ENCODE data around the gene MEIS1.
"Not testable (repeated sequence)": the region's sequence is repeated elsewhere in the genome, so short reads cannot be mapped to it uniquely, and the experiment has no call there.

Gene MEIS1

DNA sequence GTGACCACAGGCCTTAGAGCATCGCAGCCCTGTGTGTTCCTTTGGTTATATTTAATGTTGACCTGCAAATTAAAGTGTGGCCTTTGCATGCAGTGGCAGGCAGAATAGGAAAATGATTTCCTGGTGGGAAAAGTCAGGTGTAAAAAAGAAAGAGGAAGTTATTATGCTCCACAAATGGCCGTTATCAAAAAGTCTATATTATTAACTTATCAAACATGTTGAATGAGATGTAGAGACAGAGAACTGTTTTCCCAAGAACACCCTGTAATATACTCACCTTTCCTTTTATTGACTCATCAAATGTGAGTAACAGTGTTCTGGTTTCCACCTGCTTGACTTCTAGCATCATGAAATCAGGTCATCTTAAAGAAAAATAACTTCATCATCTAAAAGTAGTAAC is 35.3 kb downstream of the MEIS1 start:
- no peak for DNase-seq

- DNase-seq, result no peak
These were observed 37.4 kb downstream of the MEIS1 start for GRCh38 chr2:66472225-66472843.

- DNase-seq, result no peak
These were observed 42.4 kb downstream of the MEIS1 start for GRCh38 chr2:66477135-66477842.

DNA sequence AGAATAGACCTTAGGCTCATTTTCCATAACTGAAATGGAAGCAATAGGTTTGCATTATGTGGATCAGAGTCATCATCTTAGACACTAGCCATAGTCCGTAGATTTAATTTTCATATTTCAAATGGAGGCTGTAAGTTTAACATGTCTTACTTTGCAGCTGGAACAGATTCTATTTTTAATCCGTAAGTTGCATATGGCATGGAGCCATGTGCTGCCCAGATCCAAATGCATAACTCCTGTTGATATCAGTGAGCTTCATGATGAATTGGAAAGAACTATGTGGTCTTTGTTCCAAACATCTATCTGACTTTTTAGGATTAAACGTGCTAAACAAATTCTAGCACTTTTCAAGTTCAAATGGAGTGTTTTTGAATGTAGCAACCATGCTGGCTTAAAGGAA is 43.4 kb downstream of the MEIS1 start:
- no peak for DNase-seq

GRCh38 chr2:66478731-66479316 is 43.9 kb downstream of the MEIS1 start:
- peak; percentile 68 for DNase-seq

GRCh38 chr2:66481100-66481549 is 46.2 kb downstream of the MEIS1 start:
- no peak for DNase-seq

- not testable (repeated sequence) for DNase-seq
These were observed 50.3 kb downstream of the MEIS1 start for GRCh38 chr2:66485252-66485651.

GRCh38 chr2:66488946-66489345 is 54.0 kb downstream of the MEIS1 start:
- no peak for DNase-seq

GRCh38 chr2:66489436-66489835 is 54.5 kb downstream of the MEIS1 start:
- DNase-seq, result peak; percentile 27

GRCh38 chr2:66490588-66491001 is 55.7 kb downstream of the MEIS1 start:
- no peak for DNase-seq

DNA sequence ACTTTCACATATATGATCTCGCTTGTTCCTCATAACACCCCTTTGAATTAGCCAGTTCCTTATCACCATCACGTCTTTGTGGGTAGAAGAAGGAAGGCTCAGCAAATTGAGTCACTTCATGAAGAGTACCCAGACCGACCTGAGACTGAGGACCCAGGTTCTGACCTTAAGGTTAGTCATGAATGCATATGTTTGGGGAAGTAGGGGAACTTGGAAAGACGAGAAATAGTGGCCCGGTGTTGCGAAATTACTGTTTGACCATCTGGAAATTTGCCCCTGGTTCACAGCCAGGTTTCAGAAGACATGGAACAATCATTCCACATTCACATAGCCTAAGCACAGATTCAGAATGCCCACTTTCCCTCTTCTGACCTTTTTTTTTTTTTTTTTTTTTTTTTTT is 59.8 kb downstream of the MEIS1 start:
- DNase-seq, result no peak

- DNase-seq, result no peak
These were observed 61.1 kb downstream of the MEIS1 start for GRCh38 chr2:66495788-66496640.

- no peak for DNase-seq
These were observed 61.9 kb downstream of the MEIS1 start for GRCh38 chr2:66496670-66497420.

DNA sequence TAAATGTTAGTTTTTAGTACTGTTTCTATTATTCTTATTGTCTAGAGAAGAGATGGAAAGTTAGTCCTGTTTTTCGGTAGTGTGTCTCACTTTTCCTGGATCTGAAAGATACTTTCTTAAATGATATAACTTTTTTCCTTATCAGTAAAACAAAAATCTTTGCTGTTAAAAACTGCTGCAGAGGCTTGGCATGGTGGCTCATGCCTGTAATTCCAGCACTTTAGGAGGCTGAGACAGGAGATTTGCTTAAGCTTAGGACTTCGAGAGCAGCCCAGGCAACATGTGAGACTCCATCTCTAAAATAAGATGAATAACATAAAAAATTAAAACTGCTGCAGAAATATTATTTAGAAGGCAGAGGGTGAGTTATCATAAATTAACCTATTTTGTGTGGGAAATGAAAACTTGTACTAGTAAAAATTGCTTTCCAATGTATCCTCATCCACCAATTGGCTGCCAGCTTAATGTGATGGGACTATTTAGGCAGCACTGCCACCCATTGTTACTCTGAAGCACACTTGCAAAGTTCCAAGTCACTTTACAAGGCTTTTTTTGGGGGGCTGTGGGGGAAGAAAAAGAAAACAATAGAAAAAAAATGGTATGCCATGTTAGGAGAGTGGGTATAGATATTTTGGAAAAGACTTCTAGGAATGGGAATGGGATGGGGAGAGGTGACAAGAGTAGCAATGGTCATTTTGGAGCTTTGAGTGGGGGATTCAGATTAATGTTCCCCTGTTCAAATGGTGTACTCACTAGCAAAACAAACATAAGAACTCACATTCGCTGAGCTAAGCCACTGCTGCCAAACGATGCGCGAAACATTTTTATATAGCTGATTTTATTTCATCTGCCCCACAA is 62.7 kb downstream of the MEIS1 start:
- no peak for DNase-seq

GRCh38 chr2:66498289-66498975 is 63.5 kb downstream of the MEIS1 start:
- DNase-seq, result no peak

GRCh38 chr2:66501267-66501666 is 66.3 kb downstream of the MEIS1 start:
- DNase-seq, result no peak

DNA sequence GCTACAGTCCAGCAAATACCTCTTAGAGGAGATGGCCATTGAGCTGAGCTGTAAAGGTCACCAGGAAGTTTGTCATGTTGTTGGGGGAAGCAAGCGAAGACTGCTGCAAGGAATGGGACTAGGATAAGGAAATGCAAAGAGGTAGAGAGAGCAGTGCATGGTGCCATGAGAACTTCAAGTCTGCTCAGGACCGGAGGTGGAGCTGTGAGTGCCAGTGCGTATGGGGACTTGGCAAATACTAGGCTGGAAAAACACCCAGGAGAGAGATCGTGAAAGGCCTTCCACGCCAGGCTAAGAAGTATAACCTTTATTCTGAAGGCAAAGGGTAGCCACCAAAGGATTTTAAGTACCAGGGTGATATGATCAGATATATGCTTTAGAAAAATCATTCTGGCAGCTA is 71.3 kb downstream of the MEIS1 start:
- DNase-seq, result no peak

- DNase-seq, result no peak
These were observed 72.8 kb downstream of the MEIS1 start for GRCh38 chr2:66507673-66508201.

DNA sequence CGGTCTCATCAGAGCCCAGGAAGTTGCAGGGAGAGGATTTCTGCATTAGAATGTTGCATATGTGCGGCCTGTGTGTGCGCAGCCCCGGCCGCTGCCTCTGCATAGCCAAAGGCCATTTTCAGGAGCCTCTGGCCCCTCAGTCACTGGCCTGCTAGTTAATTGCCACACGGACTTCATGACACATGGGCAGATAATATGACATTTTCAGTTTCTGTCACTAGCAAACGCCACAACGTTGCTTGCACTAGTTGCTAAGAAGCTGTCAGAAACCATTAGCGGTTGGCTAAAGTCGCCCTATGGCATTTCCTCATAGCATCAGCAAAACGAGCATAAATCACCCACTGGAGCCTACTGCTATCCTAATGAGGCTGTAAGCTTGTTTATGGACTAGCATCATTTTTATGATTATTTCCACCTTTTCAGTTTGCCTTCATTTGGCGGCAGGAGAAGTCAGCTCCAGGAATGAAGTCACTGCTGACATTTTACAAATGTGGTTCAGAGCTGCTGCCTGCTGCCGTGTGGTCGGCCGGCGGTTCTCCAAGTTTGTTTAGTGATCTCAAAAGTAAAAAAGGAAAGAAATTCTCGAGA is 73.7 kb downstream of the MEIS1 start:
- no peak for DNase-seq

DNA sequence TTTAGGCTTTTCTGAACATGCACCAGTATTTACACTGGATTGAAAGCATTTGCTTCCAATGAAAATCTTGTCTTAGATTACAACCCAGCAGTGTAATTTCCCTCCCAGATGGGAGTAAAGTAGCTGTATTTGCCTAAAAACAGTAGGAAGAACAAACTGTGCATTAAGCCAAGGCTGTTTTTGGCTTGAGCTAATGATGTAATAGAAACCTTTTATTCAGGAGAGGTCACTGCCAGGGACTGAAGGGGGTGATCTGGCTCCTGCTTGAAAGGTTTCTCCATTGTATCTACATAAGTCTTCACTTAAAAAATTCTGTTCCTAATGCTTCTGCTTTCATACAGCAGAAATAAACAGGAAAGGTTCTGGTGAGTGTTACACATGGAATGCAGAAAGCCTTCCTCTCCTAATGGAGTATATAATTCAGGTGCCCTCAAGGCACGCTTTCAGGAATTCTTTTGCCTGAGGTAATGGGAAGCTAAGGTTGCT is 74.4 kb downstream of the MEIS1 start:
- DNase-seq, result no peak
